HG02678 (cell line): ENCODE data around the gene BAK1.
"Not testable (repeated sequence)": the region's sequence is repeated elsewhere in the genome, so short reads cannot be mapped to it uniquely, and the experiment has no call there.

Source experiments
- ATAC-seq: cut with Tn5 transposase; IDR thresholded peaks from one replicate; pipeline ENCODE4 v1.9.1; 2021; ENCODE audit warnings: mild to moderate bottlenecking, moderate library complexity; ENCODE audit not compliant: unreplicated experiment

BAK1 gene

GRCh38 chr6:33557376-33557775 is 22.7 kb downstream of the BAK1 start:
- no peak for ATAC-seq

GRCh38 chr6:33552883-33553282 is 27.2 kb downstream of the BAK1 start:
- not testable (repeated sequence) for ATAC-seq

DNA sequence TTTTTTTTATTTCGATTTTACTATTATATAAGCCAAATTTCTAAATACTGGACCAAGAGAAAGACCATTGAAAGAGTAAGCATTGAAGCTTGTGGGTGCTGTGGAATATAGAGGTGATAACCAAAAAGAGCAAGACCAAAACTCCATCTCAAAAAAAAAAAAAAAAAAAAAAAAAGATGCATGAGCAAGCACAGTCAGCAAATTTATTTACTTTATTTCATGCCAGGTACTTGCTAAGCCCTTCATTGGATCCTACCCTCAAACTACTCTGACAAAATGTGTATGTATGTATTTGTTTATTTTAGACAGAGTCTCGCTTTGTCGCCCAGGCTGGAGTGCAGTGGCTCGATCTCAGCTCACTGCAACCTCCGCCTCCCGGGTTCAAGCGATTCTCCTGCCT is 27.8 kb downstream of the BAK1 start:
- ATAC-seq, result no peak

DNA sequence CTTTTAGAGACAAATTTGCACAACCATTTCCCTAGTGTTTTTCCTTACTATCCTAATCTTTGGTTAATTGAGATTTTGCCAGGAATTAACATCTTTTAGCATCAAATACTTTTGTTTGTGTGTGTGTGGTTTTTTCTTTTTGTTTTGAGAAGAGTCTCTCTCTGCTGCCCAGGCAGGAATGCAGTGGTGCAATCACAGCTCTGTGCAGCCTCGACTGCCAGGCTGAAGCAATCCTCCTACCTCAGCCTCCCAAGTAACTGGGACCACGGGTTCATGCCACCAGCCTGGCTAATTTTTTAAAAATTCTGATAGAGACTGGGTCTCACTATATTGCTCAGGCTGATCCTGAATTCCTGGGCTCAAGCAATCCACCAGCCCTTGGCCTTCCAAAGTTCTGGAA is 28.5 kb downstream of the BAK1 start:
- no peak for ATAC-seq

DNA sequence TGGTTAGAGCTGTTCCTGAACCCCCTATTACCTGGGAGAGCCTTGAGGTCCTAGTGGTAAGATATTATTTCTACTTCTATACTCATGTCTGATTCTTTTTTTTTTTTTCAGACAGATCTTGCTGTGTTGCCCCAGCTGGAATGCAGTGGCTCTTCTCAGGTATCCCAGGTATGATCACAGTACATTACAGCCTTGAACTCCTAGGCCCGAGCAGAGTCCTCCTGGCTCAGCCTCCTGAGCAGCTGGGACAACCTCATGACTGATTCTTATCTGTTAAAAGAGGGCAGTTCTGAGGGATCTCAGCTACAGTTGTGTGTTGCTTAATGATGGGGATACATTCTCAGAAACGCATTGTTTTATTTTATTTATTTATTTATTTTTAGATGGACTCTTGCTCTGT is 30.2 kb downstream of the BAK1 start:
- no peak for ATAC-seq

- no peak for ATAC-seq
Measured at GRCh38 chr6:33549196-33549595, 30.9 kb downstream of the BAK1 start.

- ATAC-seq, result no peak
Measured at GRCh38 chr6:33547499-33547898, 32.6 kb downstream of the BAK1 start.

DNA sequence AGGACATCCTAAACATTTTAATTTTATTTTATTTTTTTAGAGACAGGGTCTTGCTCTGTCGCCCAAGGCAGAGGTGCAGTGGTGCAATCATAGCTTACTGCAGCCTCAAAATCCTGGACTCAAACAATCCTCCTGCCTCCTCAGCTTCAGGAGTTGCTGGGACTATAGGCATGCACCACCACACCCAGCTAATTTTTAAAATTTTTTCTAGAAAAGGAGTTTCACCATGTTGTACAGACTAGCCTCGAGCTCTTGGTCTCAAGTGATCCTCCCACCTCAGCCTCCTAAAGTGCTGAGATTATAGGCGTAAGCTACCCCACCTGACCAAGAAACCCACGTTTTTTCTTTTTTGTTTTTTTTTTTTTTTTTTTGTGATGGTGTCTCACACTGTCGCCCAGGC is 33.3 kb downstream of the BAK1 start:
- no peak for ATAC-seq

DNA sequence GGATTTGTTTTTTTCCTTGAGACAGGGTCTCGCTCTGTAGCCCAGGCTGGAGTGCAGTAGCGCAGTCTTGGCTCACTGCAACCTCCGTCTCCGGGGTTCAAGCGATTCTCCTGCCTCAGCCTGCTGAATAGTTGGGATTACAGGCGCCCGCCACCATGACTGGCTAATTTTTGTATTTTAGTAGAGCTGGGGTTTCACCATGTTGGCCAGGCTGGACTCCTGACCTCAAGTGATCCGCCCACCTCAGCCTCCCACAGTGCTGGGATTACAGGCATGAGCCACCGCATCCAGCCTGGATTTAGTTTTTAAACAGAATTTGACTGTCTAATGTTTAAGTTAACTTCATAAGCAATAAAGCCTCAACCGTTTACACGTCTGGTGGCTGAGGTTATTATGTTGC is 34.8 kb downstream of the BAK1 start:
- ATAC-seq, result not testable (repeated sequence)

DNA sequence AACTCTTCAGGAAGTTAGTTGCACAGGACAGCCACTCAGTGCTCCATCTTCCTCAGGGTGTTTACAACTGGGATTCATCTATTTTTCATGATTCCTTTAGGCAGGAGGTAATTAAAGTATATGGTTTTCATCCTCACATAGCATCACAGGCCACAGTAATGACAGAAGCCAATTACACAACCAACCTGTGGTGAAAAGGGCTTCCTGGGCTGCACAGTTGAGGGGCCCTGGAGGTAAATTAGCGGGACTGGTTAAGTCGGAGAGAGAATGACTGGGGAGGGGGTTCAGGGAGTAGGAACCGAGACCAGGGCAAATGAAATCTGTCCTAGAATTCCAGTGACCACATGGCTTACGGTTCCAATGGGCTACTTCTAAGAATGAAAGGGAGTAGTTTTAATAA is 37.0 kb downstream of the BAK1 start:
- no peak for ATAC-seq

- no peak for ATAC-seq
Measured at GRCh38 chr6:33540768-33541167, 39.3 kb downstream of the BAK1 start.

DNA sequence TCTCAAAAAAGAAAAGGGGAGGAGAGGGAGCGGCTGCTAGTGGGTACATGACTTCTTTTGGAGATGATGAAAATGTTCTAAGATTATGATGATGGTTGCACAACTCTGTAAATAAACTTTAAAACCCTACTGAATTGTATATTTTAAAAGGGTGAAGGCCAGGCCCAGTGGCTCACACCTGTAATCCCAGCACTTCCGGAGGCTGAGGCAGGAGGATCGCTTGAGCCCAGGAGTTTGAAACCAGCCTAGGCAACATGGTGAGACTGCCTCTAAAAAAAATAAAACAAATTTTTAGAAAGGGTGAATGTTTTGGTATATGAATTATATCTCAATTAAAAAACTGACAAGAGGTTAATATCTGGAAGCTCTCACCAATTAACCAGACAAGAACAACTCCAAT is 45.4 kb downstream of the BAK1 start:
- ATAC-seq, result no peak

DNA sequence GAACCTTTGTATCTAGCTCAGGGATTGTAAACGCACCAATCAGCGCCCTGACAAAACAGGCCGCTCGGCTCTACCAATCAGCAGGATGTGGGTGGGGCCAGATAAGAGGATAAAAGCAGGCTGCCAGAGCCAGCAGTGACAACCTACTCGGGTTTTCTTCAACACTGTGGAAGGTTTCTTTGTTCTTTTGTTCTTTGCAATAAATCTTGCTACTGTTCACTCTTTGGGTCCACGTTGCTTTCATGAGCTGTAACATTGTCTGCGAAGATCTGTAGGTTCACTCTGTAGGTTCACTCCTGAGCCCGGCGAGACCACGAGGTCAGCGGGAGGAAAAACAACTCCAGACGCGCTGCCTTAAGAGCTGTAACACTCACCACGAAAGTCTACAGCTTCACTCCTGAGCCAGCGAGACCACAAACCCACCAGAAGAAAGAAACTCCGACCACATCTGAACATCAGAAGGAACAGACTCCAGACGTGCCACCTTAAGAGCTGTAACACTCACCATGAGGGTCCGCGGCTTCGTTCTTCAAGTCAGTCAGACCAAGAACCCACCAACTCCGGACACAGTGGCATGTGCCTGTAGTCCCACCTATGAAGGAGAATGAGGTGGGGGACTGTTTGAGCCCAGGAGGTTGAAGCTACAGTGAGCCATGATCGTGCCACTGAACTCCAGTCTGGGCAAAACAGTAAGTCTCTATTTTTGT is 46.8 kb downstream of the BAK1 start:
- ATAC-seq, result not testable (repeated sequence)

GRCh38 chr6:33532431-33532830 is 47.6 kb downstream of the BAK1 start:
- ATAC-seq, result not testable (repeated sequence)

DNA sequence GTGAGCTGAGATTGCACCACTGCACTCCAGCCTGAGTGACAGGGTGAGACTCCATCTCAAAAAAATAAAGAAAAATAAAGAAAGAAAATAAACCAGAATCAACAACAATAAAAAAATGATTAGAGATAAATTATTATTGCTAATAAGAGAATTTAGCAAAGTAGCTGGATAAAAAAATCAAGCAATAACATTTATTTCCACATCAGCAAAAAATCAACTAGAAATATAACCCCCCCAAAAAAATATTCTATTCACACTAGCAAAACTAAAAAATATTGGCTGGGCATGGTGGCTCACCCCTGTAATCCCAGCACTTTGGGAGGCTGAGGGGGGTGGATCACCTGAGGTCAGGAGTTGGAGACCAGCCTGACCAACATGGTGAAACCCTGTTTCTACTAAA is 49.5 kb downstream of the BAK1 start:
- ATAC-seq, result not testable (repeated sequence)
